GM21526 (cell line): ENCODE measurements around the gene TRPM2.

ENCODE experiments used
- ATAC-seq: cut with Tn5 transposase; IDR thresholded peaks from one replicate; pipeline ENCODE4 v1.9.1; 2021; ENCODE audit warnings: moderate library complexity; ENCODE audit not compliant: unreplicated experiment, low FRiP score

The TRPM2 gene

DNA sequence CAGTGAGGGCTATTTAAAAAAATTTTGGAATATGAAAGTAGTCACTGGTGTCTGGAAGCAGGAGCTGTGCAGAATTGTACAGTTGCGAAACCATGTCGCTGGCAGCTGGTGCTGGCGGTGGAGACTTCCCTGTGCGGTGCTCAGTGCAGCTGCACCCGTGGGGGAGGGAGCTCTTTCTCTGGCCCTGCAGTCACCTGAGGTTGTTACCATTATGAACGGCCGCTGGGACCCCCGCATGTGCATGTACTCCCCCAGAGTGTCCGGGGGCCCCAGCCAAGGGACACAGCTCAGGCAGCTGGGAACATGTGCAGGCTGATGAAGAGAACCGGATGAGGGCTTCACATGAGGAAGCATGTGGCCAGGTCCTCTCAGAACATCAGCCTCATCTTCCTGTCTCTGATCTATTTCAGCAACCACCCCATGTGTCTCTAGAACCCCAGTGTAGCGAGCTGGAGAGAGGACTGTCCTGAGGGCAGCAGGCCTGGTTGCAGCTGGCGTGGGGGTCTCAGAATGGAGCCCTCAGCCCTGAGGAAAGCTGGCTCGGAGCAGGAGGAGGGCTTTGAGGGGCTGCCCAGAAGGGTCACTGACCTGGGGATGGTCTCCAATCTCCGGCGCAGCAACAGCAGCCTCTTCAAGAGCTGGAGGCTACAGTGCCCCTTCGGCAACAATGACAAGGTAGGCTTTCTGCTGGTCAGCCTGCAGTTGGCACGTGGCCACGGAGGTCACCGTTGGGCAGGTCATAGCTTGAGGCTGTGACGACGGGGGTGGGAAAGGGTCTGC lies at the start of gene TRPM2:
Gene TRPM2, plus strand, starts transcription at position 431 of the 780 bp plus-strand sequence. Its CDS starts 80 bp downstream, at position 511.
- no peak for ATAC-seq

DNA sequence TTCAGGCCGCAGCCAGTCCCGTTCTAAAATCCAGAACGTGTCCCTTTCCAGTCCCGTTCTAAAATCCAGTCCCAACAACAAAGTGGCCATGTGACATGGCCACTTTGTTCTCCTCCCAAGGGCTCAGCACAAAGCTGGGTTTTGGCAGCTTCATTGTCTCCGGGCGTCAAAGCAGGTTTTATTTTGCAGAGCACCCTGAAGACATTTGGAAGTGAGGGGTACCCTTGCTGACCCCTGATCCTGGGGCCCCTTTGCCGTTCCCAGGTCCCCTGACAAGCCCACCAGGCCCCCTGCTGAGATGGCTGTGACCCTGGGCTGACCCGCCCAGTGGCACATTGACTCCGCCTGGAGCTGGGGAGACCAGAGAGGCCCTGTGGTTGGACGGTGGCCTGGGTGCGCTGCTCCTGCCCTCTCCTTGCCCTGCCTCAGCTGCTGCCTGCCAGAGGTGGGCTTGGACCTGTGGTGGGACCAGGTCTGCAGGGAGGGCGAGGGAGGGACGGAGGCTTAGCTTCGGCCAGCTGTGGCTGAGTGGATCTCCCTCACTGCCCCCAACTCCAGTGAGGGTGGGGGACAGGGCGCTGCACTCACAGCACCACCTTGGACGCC lies 49.3 kb upstream of the TRPM2 start:
- no peak for ATAC-seq

DNA sequence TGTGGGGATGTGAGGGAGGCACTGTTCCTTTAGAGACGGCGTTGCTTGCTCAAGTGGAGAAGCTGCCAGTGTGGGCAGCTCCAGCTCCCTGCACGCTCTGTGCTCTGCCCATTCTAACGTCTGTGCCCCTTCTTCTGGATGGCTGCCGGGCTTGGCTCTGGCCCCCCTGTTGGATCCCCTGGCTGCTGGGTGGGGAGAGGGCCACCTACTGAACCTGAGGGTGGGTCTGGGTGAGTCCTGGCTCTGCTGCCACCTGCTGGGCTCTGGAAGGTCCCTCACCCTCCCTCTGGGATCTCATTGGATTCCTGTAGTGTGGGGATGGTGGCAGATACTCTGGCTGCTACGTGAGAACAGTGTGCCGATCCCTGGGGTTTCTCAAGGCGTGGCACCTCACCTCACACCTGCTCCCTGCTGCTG lies 48.5 kb upstream of the TRPM2 start:
- ATAC-seq, result no peak

DNA sequence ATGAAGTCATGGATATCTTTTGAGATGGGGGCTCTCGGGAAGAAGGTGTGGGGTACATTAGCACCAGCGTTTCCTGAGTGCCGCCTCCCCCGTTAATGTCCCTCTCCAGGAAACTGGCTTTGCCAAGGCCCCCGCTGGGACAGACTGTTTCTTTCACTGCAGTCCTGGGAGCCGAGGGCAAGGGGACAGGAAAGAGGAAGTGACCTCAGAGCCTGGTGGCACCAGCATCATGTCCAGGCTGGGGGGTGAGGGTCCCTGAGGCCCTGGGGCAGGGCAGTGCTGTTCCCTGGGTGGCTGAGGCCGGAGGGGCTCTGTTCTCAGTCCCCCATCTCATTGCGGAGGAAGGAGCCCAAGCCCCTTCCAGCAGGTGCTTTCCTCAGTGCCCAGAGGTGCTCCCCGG lies 47.7 kb upstream of the TRPM2 start:
- ATAC-seq, result no peak

DNA sequence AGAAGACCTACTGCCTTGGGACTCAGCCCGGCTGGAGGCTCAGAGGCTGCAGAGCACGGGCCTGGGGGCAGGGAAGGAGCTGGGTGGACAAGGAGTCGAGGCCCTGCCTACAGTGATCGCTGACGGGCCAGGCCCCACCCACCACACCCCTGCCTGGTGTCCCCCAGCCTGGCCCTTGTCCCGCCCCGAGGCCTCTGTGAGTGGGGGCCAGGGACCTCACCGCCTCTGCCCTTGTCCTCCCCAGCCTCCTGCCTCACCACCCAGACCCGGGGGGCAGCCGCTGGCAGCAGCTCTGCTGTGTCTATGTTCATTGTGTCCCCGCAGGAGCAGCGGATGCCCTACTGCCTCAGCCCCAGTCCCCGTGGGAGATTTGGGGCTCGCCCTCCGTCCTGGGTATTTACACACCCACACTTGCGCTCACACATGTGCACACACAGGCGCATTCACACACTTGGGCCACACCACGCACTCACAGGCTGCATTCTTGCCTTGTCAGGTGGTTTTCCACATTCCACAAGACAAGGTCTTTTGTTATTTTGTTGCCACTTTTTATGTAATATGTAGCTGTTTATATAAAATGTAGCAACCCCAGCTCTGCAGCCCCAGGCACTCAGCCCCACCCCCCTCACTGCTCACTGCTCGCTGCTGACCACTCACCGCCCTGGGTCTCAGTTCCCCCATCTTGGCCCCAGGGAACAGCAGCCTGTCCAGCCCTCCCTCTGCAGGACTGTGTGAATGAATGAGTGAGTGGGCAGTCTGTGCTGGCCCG lies 46.3 kb upstream of the TRPM2 start:
- ATAC-seq, result no peak

DNA sequence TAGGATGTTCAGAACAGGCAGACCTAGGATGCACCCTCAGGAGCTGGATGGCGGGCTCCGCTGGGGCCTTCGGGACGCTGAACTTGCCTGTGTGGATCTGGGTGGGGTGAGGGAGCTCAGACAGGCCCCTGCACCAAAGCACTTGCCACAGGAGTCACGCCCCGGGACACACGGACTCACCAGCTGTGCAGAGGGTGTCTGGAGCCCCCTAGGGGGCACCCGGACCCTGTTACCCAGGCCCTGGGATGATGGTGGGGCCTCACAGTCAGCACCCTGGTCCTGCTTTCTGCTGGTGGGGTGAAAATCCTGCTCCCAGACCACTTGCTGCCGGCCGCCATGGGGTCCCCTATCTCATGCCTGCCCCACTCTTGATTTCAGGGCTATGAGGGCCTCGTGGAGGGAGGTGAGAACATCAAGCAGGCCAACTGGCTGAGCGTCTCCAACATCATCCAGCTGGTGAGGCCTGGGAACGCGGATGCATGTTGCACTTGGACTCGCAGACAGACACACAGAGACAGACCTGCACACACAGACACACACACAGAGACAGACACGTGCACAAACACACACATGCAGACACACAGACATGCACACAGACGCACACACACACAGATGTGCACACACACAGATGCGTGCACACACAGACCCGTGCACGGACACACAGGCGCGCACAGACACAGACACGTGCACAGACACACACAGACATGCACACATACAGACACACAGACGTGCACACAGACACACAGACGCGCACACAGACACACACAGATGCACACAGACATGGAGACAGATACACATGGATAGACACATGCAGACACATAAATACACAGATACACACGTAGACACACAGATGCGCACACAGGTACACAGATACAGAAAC lies 42.6 kb upstream of the TRPM2 start:
- ATAC-seq, result no peak

DNA sequence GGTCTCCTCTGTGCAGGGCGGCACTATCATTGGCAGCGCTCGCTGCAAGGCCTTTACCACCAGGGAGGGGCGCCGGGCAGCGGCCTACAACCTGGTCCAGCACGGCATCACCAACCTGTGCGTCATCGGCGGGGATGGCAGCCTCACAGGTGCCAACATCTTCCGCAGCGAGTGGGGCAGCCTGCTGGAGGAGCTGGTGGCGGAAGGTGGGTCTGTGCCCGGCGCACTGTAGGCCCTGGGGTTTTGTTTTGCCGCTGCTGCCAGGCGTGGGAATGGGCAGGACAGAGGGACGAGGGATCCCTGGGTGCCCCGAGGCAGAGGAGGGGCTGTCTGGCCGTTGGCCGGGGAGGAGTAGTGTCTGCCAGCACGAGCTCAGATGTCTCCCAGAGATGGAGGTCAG lies 41.3 kb upstream of the TRPM2 start:
- ATAC-seq, result no peak

DNA sequence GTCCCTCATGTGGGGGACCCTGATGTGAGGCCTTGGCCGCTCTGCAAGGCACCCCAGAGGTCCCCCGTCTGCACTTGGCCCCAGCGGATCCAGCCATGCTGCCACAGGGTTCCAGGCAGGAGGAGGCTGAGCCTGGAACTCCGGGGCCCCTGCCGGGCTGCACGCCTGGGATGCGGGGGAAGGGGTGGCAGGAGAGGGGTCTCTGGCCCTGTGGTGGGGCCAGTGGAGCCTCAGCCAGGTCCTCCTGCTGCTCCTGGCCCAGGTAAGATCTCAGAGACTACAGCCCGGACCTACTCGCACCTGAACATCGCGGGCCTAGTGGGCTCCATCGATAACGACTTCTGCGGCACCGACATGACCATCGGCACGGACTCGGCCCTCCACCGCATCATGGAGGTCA lies 40.7 kb upstream of the TRPM2 start:
- no peak for ATAC-seq

DNA sequence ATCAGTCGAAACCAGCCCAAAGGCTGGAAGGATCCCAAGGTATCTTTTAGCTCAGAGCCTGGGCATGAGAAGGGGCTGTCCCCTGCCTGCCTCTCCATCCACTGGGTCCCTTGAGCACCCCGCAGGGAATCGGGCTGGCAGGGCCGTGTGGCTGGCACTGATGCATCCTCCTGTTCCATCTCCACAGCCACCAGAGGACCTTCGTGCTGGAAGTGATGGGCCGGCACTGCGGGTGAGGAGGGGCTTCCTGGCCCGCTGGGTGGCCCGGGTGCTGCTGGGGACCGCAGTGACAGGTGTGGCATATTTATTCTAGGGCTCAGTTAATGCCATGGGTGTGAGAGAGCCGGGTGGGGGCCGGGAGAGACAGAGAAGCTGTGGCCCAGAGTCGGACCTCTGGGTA lies 40.0 kb upstream of the TRPM2 start:
- ATAC-seq, result no peak

DNA sequence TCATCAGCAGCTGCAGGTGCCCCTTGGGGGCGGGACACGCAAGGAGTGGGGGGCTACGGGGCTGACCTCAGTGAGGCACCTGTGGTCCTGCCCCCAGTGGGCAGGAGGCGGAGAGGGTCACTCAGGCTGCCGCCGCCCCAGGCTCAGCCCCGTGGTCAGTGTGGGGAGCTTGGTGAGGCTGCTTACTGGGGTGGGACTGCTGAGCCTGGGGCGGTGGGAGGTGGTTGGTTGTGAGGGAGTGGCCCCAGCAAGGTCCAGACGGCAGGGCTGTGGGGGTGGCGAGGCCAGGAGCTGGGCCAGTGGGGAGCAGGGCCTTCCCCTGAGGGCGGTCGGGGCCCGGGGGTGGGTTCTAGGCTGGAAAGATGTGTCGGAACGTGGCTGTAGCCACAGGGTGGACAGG lies 39.3 kb upstream of the TRPM2 start:
- no peak for ATAC-seq

DNA sequence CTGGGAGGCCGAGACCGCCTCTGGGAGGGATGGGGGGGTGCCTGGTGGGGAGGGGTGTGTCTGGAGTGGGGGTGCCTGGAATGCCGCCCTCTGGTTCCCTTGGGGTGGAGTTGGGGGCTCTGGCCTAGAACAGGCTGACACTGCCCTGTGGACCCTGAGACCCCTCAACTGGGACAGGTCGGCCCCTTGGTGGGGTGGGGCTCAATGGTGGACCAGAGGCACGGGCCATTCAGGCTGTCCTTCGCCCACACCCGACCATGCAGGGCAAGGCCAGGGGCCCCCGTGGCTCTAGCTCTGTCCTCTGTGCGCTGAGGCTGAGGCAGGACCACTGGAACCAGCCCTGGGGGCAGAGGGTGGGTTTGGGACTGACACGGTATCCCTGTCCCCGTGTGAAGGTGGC lies 38.9 kb upstream of the TRPM2 start:
- no peak for ATAC-seq

DNA sequence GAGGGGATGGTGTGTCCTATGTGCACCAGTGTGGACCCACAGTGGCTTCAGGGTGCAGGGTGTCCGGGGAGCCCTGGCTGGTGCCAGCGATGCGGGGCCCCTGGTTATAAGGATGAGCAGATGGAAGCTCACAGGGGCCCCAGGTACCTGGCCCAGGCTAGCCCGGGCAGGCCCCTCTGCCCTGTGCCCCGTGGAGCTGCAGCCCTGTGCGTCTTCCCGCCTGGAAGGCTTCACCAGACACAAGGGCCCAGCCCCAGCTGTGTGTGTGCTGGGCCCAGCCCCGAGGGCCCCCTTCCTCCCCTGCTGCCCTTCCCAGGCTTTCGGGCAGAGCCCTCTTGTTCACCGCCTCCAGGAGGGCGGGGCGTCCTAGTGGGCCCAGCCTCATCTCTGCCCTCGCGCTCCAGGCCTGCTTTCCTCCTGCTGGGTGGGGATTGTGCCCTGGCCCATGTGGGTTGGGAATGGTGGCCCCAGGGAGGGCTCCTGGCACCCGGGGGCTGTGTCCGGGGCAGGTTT lies 37.7 kb upstream of the TRPM2 start:
- ATAC-seq, result no peak

DNA sequence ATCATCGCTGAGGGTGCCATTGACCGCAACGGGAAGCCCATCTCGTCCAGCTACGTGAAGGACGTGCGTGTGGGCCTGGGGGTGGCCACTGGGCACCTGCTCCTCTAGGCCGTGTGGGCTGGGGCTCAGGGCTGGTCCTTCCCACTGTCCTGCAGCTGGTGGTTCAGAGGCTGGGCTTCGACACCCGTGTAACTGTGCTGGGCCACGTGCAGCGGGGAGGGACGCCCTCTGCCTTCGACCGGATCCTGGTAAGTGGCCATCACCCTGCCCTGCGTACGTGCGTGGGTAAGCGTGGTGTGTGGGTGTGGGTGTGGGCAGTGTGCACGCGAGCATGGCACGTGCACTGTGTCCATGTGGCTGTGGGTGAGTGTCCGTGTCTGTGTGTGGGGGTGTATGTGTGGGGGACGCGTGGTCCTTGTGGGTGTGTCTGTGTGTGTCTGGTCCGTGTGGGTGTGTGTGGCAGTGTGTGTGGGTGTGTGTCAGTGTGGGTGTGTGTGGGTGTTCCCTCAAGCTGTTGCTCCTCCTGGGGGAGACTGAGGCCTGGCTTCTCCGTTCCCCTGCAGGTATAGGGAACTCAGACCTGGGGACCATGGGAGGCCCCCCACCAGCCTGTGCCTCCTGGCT lies 37.0 kb upstream of the TRPM2 start:
- ATAC-seq, result no peak

DNA sequence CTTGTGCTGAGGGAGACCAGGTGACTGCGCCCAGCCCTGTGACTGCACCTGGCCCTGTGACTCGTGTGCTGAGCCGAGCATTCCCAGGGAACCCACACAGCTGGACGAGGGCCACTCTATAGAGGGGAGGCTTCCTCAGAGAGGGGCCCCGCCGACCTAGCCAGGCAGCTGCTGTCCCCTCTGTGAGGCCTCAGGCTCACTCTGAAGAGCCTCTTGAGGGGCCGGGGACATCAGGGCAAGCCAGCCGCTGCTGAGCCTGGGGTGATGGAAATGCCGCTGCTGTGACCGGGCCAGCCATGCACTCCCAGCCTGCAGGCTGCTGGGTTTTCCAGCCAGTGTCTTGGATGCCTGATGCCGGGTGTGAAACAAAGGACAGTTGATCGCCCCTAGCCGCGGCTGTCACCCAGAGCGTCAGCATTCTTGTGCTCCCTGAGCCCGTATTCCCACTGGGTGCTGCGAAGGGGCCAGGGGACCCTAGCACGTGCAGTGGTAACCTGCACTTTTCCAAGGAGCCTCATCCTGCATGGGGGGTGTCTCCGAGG lies 36.1 kb upstream of the TRPM2 start:
- no peak for ATAC-seq

DNA sequence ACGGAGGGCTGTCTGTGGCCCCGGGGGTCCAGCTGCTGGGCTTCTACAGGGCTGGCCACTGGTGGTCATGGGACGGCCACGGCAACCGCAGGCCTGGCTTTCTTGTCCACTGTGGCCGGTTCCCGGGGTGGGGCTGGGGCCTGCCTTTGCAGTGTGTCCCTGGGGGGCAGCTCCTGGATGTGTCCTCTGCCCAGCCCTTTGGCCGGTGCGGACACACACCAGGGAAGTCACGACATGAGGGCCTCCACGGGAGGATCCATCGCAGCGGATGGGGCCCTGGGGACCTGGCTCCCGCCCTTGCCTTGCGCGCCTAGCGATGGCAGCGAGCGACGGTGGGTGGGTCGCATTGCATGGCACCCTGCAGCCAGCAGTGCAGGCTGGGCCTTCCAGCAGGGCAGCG lies 35.5 kb upstream of the TRPM2 start:
- ATAC-seq, result no peak

DNA sequence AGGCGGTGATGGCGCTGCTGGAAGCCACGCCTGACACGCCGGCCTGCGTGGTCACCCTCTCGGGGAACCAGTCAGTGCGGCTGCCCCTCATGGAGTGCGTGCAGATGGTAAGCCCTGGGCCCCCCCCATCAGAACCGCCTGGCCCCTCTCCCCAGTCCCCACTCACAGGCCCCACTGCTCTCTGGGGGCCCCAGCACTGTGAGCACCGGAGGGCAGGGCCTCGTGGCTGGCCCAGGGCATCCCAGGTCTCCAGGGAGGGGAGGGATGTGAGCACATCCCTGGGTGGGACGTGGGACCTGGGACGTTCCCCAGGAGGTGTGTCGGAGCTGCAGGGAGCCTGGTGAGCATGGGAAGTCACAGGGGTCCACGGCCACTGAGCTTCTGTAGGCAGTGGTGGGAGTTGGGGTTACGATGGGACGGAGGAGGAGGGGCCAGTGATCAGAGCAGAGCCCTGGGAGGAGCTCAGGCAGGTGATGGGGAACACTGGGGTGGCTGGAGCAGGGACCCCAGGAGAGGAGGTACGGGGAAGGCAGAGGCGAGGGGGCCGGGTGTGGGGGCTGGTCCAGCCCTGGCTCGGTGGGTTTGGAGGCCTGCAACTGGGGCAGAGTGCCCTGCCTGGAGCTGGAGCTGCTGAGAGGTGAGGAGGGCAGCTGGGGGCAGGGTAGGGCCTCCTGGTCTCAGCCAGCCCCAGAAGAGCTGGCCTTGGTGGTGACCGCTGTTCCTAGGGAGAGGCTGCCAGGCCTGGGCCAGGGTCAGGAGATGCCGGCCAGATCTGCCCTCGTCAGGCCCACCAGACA lies 34.7 kb upstream of the TRPM2 start:
- ATAC-seq, result no peak

DNA sequence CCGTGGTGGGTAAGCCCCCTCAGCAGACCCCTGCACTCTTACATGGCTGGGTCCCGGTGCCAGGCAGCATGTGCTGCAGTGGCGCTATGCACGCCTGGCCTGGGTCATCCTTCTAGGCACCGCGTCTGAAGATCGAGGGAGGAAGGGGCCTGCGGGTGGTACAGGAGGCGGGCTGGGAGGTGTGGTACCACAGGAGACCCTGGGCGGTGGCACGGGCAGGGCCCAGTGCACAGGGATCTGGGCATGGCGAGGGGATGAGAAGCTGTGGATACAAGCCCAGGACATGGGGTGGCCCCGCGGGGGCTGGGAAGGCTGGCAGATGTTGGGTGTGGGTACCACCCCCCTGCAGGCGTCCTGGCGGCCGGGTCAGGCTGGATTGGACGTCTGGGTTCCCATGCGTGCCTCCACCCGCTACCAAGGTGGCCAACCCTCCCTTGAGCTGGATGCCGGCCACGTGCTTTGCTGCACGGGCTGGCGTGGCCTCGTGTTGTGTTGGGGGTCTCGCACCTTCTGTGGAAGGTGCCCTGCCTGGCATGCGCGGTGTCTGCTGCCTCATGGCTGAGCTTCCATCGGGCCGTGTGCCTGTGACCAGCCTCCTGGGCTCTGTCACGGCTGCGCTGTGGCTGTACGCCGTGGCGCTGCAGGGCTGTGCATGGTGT lies 33.9 kb upstream of the TRPM2 start:
- ATAC-seq, result no peak

DNA sequence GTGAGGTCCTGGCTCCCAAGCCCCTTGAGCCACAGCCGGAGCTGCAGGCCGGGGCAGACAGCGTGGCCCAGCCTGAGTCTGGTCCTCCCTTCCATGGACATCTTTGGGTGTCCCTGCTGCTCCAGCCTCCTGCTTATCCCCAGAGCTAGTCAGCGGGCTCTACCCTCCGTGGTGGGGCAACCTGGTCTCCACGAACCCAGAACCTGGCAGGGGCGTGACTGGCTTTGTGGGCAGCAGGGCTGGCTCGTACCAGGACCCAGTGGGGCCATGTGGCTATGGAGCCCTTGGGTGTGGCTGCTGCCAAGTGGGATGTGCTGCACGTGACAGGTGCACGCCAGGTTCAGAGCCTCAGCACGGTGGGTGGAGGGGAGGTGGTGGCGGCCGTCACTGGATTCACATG lies 32.6 kb upstream of the TRPM2 start:
- no peak for ATAC-seq
